Mucosa of descending colon (tissue), 3 donors: Measurements from ENCODE around the gene KCND3. TPM values are rescaled to one million over a fixed set of nuclear protein-coding genes. Genes with fewer than 3 reads are reported as not detected.

Experiments used
- ATAC-seq: fragments of 200-7000 bp; cut with Tn5 transposase; one replicate; pipeline ENCODE4 v1.9.1; 2020; ENCODE audit warnings: mild to moderate bottlenecking, moderate library complexity
- DNase-seq, 3 donors: peaks; one replicate each; pipeline ENCODE4 v3.0.0-alpha.2; 2020
- H3K36me3 ChIP-seq: fragments of 200-600 bp; one replicate; pipeline ENCODE4 v1.8.0; 2021; ENCODE audit warnings: low read depth, mild to moderate bottlenecking
- H3K4me1 ChIP-seq: fragments of 200-600 bp; one replicate; pipeline ENCODE4 v1.8.0; 2021; ENCODE audit warnings: low read depth, mild to moderate bottlenecking
- H3K4me3 ChIP-seq: fragments of 200-600 bp; one replicate; pipeline ENCODE4 v1.8.0; 2021; ENCODE audit warnings: mild to moderate bottlenecking
- H3K9me3 ChIP-seq: fragments of 200-600 bp; one replicate; pipeline ENCODE4 v1.8.0; 2021; ENCODE audit warnings: mild to moderate bottlenecking
- intact Hi-C, 2 donors: fragments of 100-400 bp; cut with DNase I in 1 of 2; cut with micrococcal nuclease in 1 of 2; formaldehyde crosslinking; loops; one replicate each; pipeline versions ENCODE4 v1.11.0 to v1.11.1; 2022; cut with DNase I, micrococcal nuclease
- total RNA-seq, 3 donors: library from RNA; stranded (reverse); fragmentation: NEBNext Ultra II Directional in 2 of 3; extraction: Animal tissue kit (Norgen Biotek cat#: 25700) in 2 of 3; gene quantifications; one replicate each; pipeline versions ENCODE4 v1.2.1 to v1.2.4, GENCODE V29; 2021 to 2023
- TF ChIP-seq, protein P1 (sequence below): fragments of 200-600 bp; IDR thresholded peaks from one replicate; pipeline ENCODE4 v1.8.0; 2022; ENCODE audit warnings: antibody characterized with exemption, mild to moderate bottlenecking
- donor health status: DM: no; HTN: no; CAD: no; lungs with moderate emphysema.
- donor health status: DM: no; HTN: no; CAD: no.
- donor health status: DM: no; HTN: yes; CAD: no.

The KCND3 gene
- total RNA-seq, 3 donors from 2014 or later: 1.2 to 10.3 (median 5.5) TPM

DNA sequence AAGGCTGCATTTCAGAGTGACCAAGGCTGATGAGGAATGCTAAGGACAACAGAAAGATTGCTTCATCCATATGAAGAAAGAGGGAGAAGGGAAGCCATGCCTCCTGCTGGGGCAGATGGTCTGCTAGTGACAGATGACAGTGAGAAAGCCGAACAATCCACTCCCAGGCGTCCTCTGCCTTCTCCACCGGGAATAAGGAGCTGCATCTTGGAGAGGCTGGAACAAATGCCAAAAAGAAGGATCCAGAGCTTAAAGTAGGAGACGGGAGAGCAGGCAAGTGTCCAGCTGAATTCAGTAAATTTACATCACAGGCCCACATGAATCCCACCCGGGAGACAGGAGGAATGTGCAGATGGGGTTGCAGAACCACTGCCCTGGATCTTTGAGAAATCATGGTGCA, 200.3 kb downstream of the KCND3 start:
- Histone ChIP-seq H3K4me3 (no peak overlapping the region), H3K4me1 (no peaks in the 10 kb centered on the region), H3K36me3 (no peaks in the 10 kb centered on the region), H3K9me3 (no peaks in the 10 kb centered on the region)
- intact Hi-C loops: no loop called here
- DNase-seq (no peak), ATAC-seq (no peak)
- TF ChIP-seq, protein P1, sequence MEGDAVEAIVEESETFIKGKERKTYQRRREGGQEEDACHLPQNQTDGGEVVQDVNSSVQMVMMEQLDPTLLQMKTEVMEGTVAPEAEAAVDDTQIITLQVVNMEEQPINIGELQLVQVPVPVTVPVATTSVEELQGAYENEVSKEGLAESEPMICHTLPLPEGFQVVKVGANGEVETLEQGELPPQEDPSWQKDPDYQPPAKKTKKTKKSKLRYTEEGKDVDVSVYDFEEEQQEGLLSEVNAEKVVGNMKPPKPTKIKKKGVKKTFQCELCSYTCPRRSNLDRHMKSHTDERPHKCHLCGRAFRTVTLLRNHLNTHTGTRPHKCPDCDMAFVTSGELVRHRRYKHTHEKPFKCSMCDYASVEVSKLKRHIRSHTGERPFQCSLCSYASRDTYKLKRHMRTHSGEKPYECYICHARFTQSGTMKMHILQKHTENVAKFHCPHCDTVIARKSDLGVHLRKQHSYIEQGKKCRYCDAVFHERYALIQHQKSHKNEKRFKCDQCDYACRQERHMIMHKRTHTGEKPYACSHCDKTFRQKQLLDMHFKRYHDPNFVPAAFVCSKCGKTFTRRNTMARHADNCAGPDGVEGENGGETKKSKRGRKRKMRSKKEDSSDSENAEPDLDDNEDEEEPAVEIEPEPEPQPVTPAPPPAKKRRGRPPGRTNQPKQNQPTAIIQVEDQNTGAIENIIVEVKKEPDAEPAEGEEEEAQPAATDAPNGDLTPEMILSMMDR: no peak

GRCh38 chr1:111786669-111787207, 202.7 kb downstream of the KCND3 start:
- no peak for DNase-seq
- intact Hi-C loops: no loop called here
- H3K36me3 ChIP-seq: no peaks in the 10 kb centered on the region
- H3K4me1 ChIP-seq: no peaks in the 10 kb centered on the region
- TF ChIP-seq, protein P1: no peak
- ATAC-seq: no peak
- H3K9me3 ChIP-seq: no peaks in the 10 kb centered on the region
- H3K4me3 ChIP-seq: no peak overlapping the region

DNA sequence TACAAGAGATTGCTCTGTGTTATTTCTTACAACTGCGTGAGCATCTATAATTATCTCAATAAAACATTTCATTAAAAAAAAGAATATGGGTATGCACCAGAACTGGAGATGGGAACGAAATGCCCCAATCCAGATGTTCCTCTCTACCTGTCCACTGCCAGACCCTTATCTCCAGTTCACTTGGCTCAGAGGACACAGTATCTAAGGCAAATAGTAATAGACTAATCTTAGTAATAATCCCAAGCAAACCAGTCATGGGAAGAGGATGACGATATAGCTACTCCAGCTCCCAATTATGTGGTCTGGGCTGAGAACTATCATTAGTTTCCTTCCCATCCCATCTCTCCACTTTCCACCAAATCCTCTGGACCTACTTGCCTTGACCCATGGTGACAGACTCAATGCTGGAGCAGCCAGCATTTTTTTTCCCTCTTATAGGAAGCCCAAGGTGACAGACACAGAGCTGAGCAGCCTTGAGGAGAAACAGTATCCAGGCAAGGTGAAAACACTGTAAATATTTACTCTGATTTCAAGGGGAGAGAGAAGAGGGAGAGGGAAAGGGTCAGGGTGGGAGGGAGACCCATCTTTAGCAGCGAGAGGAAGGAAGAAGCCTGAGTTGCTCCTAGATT, 205.1 kb downstream of the KCND3 start:
- H3K4me1 ChIP-seq: no peaks in the 10 kb centered on the region
- no peak for ATAC-seq
- H3K9me3 ChIP-seq: no peaks in the 10 kb centered on the region
- H3K36me3 ChIP-seq: no peaks in the 10 kb centered on the region
- no peak for DNase-seq
- intact Hi-C loops: no loop called here
- no peak overlapping the region for H3K4me3 ChIP-seq
- TF ChIP-seq, protein P1: no peak

GRCh38 chr1:111779546-111779945, 209.9 kb downstream of the KCND3 start:
- Histone ChIP-seq H3K9me3 (no peaks in the 10 kb centered on the region), H3K36me3 (no peaks in the 10 kb centered on the region), H3K4me1 (no peaks in the 10 kb centered on the region), H3K4me3 (no peak overlapping the region)
- DNase-seq: no peak
- intact Hi-C loops: no loop called here
- ATAC-seq: no peak
- TF ChIP-seq, protein P1: no peak

- ATAC-seq (no peak), DNase-seq (no peak)
- TF ChIP-seq, protein P1: no peak
- Histone ChIP-seq H3K36me3 (no peaks in the 10 kb centered on the region), H3K4me1 (no peaks in the 10 kb centered on the region), H3K9me3 (no peaks in the 10 kb centered on the region), H3K4me3 (no peak overlapping the region)
- intact Hi-C loops: no loop called here
These were observed 210.9 kb downstream of the KCND3 start for GRCh38 chr1:111778541-111779051.
